Activated naive CD8-positive, alpha-beta T cell treated with anti-CD3 and anti-CD28 coated beads, Interleukin-2, amount 10 ng/mL, durations not matched to agents 7 days and 5 days (primary cell): ENCODE data around the gene FOXS1. TPM values are rescaled to one million over a fixed set of nuclear protein-coding genes. Genes with fewer than 3 reads are reported as not detected.

ENCODE experiments used
- ATAC-seq: fragments of 150-1000 bp; cut with Tn5 transposase; one replicate; pipeline ENCODE4 v1.10.0; 2021; ENCODE audit warnings: low read depth, moderate library complexity
- POLR2A ChIA-PET: fragments of 350-600 bp; sonication (Branson Sonifier 250); formaldehyde crosslinking; loops from one replicate; lab custom pipeline; 2021; ENCODE audit warnings: antibody characterized with exemption; lab: Charles Lee
- DNase-seq: peaks from one replicate; pipeline ENCODE4 v3.0.0; 2021
- H3K27ac Mint-ChIP-seq: one replicate; pipeline ENCODE4 v1.8.0; 2022; ENCODE audit warnings: mild to moderate bottlenecking, mixed read lengths
- H3K27me3 Mint-ChIP-seq: one replicate; pipeline ENCODE4 v1.8.0; 2022; ENCODE audit warnings: mild to moderate bottlenecking, moderate library complexity, mixed read lengths
- H3K36me3 Mint-ChIP-seq: one replicate; pipeline ENCODE4 v1.8.0; 2021; ENCODE audit warnings: mild to moderate bottlenecking, mixed read lengths
- H3K4me1 Mint-ChIP-seq: one replicate; pipeline ENCODE4 v1.8.0; 2021; ENCODE audit warnings: mixed read lengths
- H3K4me3 Mint-ChIP-seq: one replicate; pipeline ENCODE4 v1.8.0; 2022; ENCODE audit warnings: mild to moderate bottlenecking, moderate library complexity, mixed read lengths
- H3K9me3 Mint-ChIP-seq: one replicate; pipeline ENCODE4 v1.8.0; 2021; ENCODE audit warnings: mixed read lengths
- total RNA-seq, 2 experiments: library from RNA; stranded (reverse); gene quantifications; one replicate each; pipeline ENCODE4 v1.2.3, GENCODE V29; 2021

Gene FOXS1
- total RNA-seq, 2 experiments from 2014 or later = not detected

GRCh38 chr20:31858760-31859083 is 13.3 kb upstream of the FOXS1 start:
- DNase-seq = no peak
- no peak for ATAC-seq
- Mint-ChIP-seq H3K27me3 (peaks cover 23% of the 10 kb centered on the region), H3K4me1 (peaks cover 27% of the 10 kb centered on the region), H3K36me3 (no peaks in the 10 kb centered on the region), H3K4me3 (peak overlapping the region; percentile 40), H3K27ac (peak overlapping the region; percentile 15), H3K9me3 (no peaks in the 10 kb centered on the region)
- POLR2A ChIA-PET = interaction anchor here (0.7 kb wide), 1 partner anchor 161 kb away, joined by 5 read pairs; no protein-coding TSS in a partner anchor

GRCh38 chr20:31857861-31858759 is 12.7 kb upstream of the FOXS1 start:
- no peaks in the 10 kb centered on the region for H3K9me3 Mint-ChIP-seq
- H3K27ac Mint-ChIP-seq = peak overlapping the region; percentile 15
- peaks cover 25% of the 10 kb centered on the region for H3K4me1 Mint-ChIP-seq
- no peaks in the 10 kb centered on the region for H3K36me3 Mint-ChIP-seq
- POLR2A ChIA-PET = no interaction called here
- peaks cover 20% of the 10 kb centered on the region for H3K27me3 Mint-ChIP-seq
- no peak for DNase-seq
- H3K4me3 Mint-ChIP-seq = peak overlapping the region; percentile 40
- ATAC-seq = peak; percentile 74

GRCh38 chr20:31856516-31856915 is 11.1 kb upstream of the FOXS1 start:
- Mint-ChIP-seq H3K4me1 (peaks cover 21% of the 10 kb centered on the region), H3K9me3 (no peaks in the 10 kb centered on the region), H3K27me3 (peaks cover 20% of the 10 kb centered on the region), H3K27ac (no peak overlapping the region), H3K4me3 (no peak overlapping the region), H3K36me3 (no peaks in the 10 kb centered on the region)
- no peak for DNase-seq
- ATAC-seq = no peak
- POLR2A ChIA-PET = no interaction called here

- DNase-seq = peak; percentile 10
- ATAC-seq = no peak
- POLR2A ChIA-PET = no interaction called here
- no peaks in the 10 kb centered on the region for H3K9me3 Mint-ChIP-seq
- H3K4me3 Mint-ChIP-seq = no peak overlapping the region
- peaks cover 16% of the 10 kb centered on the region for H3K27me3 Mint-ChIP-seq
- no peak overlapping the region for H3K27ac Mint-ChIP-seq
- no peaks in the 10 kb centered on the region for H3K36me3 Mint-ChIP-seq
- peaks cover 8% of the 10 kb centered on the region for H3K4me1 Mint-ChIP-seq
These were observed 8.1 kb upstream of the FOXS1 start for GRCh38 chr20:31853481-31853880.

- DNase-seq = no peak
- no peaks in the 10 kb centered on the region for H3K36me3 Mint-ChIP-seq
- POLR2A ChIA-PET = interaction anchor here (0.9 kb wide), 1 partner anchor 100 kb away, joined by 3 read pairs; the partner anchor contains the start of gene PDRG1
- no peaks in the 10 kb centered on the region for H3K4me1 Mint-ChIP-seq
- no peak overlapping the region for H3K4me3 Mint-ChIP-seq
- no peak overlapping the region for H3K27ac Mint-ChIP-seq
- H3K9me3 Mint-ChIP-seq = no peaks in the 10 kb centered on the region
- no peak for ATAC-seq
- peaks cover 17% of the 10 kb centered on the region for H3K27me3 Mint-ChIP-seq
These were observed 6.0 kb upstream of the FOXS1 start for GRCh38 chr20:31851240-31851955.

- Mint-ChIP-seq H3K27ac (no peak overlapping the region), H3K27me3 (peaks cover 17% of the 10 kb centered on the region), H3K36me3 (no peaks in the 10 kb centered on the region), H3K9me3 (no peaks in the 10 kb centered on the region), H3K4me3 (no peak overlapping the region), H3K4me1 (no peaks in the 10 kb centered on the region)
- ATAC-seq (no peak), DNase-seq (no peak)
- POLR2A ChIA-PET = no interaction called here
These were observed 4.0 kb upstream of the FOXS1 start for GRCh38 chr20:31849306-31849930.

- Mint-ChIP-seq H3K4me1 (no peaks in the 10 kb centered on the region), H3K4me3 (no peak overlapping the region), H3K27ac (no peak overlapping the region), H3K27me3 (peaks cover 17% of the 10 kb centered on the region), H3K36me3 (no peaks in the 10 kb centered on the region), H3K9me3 (no peaks in the 10 kb centered on the region)
- DNase-seq (no peak), ATAC-seq (no peak)
- POLR2A ChIA-PET = no interaction called here
These were observed 2.9 kb upstream of the FOXS1 start for GRCh38 chr20:31848088-31848999.

- no peak for ATAC-seq
- DNase-seq = no peak
- Mint-ChIP-seq H3K4me1 (no peaks in the 10 kb centered on the region), H3K27ac (no peak overlapping the region), H3K36me3 (no peaks in the 10 kb centered on the region), H3K9me3 (no peaks in the 10 kb centered on the region), H3K4me3 (no peak overlapping the region), H3K27me3 (peaks cover 17% of the 10 kb centered on the region)
- POLR2A ChIA-PET = interaction anchor here (1.0 kb wide), 1 partner anchor 11 kb away, joined by 4 read pairs; no protein-coding TSS in a partner anchor
These were observed 1.4 kb upstream of the FOXS1 start for GRCh38 chr20:31846793-31847138.

GRCh38 chr20:31844737-31845299 is 586 bp downstream of the FOXS1 start:
- Mint-ChIP-seq H3K27me3 (peaks cover 19% of the 10 kb centered on the region), H3K36me3 (no peaks in the 10 kb centered on the region), H3K9me3 (no peaks in the 10 kb centered on the region), H3K4me3 (no peak overlapping the region), H3K27ac (no peak overlapping the region), H3K4me1 (no peaks in the 10 kb centered on the region)
- POLR2A ChIA-PET = no interaction called here
- DNase-seq = no peak
- ATAC-seq = no peak

- Mint-ChIP-seq H3K27ac (no peak overlapping the region), H3K4me1 (no peaks in the 10 kb centered on the region), H3K36me3 (no peaks in the 10 kb centered on the region), H3K9me3 (no peaks in the 10 kb centered on the region), H3K27me3 (peaks cover 14% of the 10 kb centered on the region), H3K4me3 (no peak overlapping the region)
- no peak for ATAC-seq
- DNase-seq = no peak
- POLR2A ChIA-PET = no interaction called here
These were observed 1.5 kb downstream of the FOXS1 start for GRCh38 chr20:31843881-31844280.

GRCh38 chr20:31843288-31843687 is 2.1 kb downstream of the FOXS1 start:
- no peak for DNase-seq
- peaks cover 13% of the 10 kb centered on the region for H3K27me3 Mint-ChIP-seq
- H3K4me3 Mint-ChIP-seq = no peak overlapping the region
- H3K36me3 Mint-ChIP-seq = no peaks in the 10 kb centered on the region
- H3K4me1 Mint-ChIP-seq = no peaks in the 10 kb centered on the region
- H3K27ac Mint-ChIP-seq = no peak overlapping the region
- no peaks in the 10 kb centered on the region for H3K9me3 Mint-ChIP-seq
- ATAC-seq = no peak
- POLR2A ChIA-PET = no interaction called here

GRCh38 chr20:31842471-31843157 is 2.8 kb downstream of the FOXS1 start:
- H3K36me3 Mint-ChIP-seq = no peaks in the 10 kb centered on the region
- ATAC-seq (no peak), DNase-seq (no peak)
- no peaks in the 10 kb centered on the region for H3K9me3 Mint-ChIP-seq
- H3K27me3 Mint-ChIP-seq = peaks cover 12% of the 10 kb centered on the region
- no peak overlapping the region for H3K4me3 Mint-ChIP-seq
- POLR2A ChIA-PET = no interaction called here
- H3K4me1 Mint-ChIP-seq = no peaks in the 10 kb centered on the region
- no peak overlapping the region for H3K27ac Mint-ChIP-seq
